HG03135 (cell line): ENCODE measurements around the gene MOCS3.

Experiments
- ATAC-seq: cut with Tn5 transposase; IDR thresholded peaks from one replicate; pipeline ENCODE4 v1.9.1; 2021; ENCODE audit warnings: mild to moderate bottlenecking, moderate library complexity; ENCODE audit not compliant: unreplicated experiment

MOCS3 gene

DNA sequence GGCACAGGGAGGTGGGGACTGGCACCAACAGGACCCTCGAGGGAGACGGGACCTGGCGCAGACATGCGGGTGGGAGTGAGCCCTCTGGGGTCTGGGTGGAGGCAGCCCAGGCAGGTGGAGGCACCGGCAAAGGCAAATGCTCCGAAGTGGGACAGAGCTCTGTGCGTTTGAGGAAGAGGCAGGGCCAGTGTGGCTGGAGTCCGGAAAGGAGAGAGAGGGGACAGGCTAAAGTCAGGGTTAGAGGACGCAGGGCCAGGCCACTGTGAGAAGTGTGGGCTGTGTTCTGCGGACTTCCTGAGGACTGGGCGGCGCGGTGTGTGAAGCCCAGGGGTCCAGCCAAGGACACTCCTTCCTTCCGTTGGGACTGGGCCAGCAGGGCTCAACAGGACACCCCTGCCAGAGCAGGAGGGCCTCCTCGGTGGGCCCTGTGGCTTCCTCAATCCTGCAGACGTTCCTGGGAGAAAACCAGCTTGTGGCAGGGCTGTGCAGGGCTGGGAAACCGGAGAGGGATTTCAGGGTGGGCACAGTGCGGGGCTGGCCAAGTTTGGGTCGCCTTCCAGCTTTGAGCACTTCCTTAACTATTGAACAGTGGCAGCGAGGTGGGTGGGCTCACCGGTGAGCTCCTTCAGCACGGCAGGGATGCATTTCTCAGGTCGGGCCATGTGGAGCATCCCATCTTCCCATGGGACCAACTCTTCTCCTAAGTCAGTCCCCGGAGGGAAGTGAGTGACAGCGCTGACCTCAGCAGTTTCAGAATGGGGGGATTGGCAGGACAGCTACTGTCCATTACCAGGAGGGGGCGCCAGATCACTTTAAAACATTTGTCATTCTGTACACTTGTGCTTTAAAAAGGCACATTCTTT is 22.5 kb downstream of the MOCS3 start:
- ATAC-seq, result no peak

GRCh38 chr20:50981714-50982048 is 23.1 kb downstream of the MOCS3 start:
- ATAC-seq, result no peak

- ATAC-seq, result no peak
Measured at GRCh38 chr20:50982363-50982762, 23.7 kb downstream of the MOCS3 start.

DNA sequence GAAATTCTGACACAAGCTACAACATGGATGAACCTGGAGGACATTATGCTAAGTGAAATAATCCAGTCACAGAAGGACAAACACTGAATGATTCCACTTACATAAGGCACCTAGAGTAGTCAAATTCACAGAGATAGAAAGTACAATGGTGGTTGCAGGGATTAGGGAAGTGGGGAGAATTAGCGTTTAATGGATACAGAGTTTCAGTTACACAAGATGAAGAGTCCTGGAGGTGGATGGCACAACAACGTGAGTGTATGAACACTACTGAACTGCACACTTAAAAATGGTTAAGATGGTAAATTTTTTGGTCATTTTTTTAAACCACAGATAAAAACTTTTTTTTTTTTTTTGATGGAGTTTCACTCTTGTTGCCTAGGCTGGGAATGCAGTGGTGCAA is 24.7 kb downstream of the MOCS3 start:
- ATAC-seq, result no peak

DNA sequence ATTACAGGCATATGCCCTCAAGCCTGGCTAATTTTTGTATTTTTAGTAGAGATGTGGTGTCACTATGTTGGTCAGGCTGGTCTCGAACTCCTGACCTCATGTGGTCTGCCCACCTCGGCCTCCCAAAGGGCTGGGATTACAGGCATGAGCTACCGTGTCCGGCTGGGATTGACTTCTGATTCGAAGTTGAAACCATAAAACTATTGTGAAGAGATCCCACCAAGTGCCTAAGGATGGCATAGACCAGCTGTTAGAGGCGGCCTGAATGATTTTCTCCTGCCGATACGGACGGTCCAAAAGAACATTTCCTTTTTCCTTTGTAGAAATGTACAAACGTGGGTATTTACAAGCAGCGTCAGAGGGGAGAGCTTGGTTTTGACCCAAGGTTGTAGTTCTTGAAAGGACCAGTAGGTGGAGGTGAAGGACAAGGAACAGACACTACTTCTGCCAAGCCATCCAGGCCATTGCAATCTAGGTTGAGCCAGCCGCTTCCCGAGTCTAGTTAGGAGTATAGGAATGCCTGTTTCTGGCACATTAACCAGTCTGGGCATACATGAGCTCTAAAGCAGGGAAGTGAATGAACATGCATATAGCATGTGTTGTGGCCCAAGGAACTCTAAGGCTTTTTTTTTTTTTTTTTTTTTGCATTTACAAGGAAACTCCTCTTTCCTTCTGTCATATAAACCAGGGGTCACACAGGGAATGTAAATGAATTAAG is 29.0 kb downstream of the MOCS3 start:
- no peak for ATAC-seq

DNA sequence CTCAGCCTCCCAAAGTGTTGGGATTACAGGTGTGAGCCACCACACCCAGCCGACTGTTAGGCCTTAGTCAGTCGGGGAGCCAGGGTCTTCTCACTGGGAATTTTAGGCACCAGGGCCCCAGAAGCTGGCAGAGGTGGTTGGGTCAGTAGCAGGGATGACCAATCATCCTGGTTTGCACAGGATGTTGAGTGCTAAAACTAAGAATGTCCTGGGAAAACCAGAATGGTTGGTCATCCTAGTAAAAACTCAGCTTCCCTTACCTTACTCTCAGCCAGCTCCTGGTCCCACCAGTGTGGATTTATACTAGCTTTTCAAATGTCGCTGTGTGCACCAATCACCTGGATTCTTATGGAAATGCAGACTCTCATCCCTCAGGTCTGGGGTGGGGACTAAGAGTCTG is 32.5 kb downstream of the MOCS3 start:
- no peak for ATAC-seq

DNA sequence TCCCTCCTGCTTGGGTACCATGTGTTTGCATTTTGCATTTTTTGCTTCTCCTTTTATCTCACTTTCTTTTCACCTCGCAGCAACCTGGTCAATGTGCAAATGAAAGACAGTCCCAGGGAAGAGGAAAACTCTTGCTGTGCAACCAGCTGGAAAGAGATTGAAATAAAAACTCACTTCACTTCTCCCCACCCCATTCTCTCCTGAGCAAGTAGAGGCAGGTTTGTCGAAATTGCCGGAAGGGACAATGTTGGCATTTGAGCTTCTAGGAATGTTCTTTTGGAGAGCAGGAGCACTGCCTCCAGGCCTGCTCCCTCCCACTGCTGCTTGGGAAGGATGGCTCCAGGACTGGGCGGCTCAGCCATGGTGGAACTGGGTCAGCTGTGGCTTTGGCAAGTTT is 33.7 kb downstream of the MOCS3 start:
- ATAC-seq, result no peak

GRCh38 chr20:50992733-50993457 is 34.3 kb downstream of the MOCS3 start:
- ATAC-seq, result peak; percentile 72

- ATAC-seq, result no peak
Measured at GRCh38 chr20:50993876-50994275, 35.3 kb downstream of the MOCS3 start.

GRCh38 chr20:50995506-50995905 is 36.9 kb downstream of the MOCS3 start:
- ATAC-seq, result no peak

GRCh38 chr20:50996901-50997865 is 38.6 kb downstream of the MOCS3 start:
- no peak for ATAC-seq

DNA sequence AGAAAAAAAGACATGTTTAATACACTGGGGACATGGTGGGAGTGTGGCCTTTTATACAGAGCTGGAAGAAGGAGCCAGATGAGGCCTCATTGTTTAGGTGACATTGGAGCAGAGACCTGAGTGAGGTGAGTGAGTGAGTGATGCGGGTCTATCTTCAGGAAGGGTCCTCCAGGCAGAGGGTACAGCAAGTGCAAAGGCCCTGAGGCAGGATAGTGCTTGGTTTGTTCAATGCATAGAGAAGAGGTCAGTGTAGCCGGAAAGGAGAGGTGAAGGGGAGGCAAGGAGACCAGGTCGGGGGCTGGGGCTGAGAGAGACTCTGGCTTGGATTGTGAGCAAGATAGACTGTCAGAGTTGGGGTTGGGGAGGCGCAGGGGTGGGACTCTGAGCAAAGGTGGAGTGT is 40.7 kb downstream of the MOCS3 start:
- ATAC-seq, result no peak

DNA sequence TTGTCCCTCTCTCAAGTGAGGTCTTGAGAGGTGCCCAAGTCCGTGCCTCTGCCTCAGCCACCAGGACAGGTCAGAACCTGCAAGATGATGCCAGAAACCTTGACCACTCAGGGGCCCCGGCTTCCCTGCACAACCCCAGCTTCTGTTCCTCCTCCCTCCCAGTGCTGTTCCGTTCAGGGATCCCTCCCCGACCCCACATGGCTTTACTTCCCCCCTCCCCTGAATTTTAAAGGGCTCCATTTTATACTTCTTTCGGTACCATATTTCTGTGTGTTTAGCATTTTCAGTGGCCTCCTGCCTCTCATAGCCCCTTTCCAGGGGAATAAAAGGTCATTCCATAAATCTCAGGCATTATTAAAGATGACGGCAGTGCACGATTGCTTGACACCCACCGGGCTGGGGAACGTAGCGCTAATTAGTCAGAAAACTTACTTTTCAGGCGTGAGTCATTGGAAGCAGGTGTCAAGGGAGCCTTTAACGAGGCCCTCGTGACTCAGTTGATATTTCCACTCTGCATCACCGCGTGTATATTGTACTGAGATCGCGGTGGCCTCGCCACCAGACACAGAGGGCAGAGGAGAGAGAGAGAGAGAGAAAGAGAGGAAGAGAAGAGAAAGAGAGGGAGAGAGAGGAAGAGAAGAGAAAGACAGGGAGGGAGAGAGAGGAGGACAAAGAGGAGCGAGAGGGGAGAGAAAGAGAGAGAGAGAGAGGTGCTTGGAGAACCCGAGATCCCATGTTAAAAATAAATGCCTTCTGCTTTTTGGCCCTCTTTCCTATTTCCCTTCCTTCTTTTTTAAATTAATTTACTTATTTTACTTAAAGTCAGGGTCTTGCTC is 43.0 kb downstream of the MOCS3 start:
- ATAC-seq, result no peak

DNA sequence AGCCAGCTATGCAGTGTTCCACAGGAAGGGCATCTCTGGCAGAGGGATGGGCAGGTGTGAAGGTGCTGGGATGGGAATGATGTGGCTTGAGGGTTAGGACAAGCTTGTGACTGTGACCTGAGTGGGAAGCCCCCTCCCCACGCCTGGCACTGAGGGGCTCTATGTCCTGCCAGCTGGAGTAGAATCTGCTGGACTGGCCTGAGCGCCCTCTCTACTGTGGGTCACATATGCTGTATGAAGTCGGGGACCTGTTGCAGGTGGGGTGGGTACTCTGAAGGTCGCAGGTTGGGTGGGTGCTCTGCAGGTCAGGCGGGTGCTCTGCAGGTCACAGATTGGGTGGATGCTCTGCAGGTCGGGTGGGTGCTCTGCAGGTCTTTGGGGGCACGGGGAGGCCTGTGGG is 44.0 kb downstream of the MOCS3 start:
- no peak for ATAC-seq

DNA sequence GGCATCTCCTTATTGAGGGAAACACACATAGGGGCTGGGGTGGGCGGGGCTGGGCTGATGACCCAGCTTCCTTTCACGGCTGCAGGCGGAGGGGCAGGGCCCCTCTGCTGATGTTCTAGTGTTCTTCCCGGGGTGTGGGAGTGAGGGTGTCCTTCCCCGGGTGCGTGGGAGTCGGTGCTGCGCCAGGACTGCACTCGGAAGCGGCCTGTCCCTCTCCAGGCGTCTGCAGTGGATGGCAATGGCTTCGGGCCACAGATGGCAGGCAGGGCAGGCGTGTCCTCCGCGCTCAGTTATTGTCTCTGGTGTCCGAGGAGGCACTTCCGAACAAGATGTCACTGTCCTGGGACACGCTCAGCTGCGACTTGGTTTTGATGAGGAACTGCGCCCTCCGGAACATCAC is 45.1 kb downstream of the MOCS3 start:
- no peak for ATAC-seq

DNA sequence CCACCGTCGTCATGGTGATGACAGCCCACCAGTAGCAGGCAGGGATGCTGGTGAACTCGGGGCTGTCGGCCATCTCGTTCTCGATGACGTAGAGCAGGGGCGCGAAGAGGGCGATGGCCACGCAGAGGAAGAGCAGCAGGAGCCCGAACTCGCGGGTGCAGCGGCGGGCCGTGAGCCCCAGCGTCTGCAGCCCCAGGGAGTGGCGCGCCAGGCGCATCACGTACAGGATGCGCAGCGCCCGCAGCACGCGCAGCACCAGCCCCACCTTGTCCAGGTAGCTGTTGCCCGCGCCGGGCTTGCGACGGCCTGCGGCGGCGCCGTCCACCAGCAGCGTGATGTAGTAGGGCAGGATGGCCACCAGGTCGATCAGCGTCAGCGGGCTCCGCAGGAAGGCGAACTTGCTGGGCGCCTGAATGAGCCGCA is 45.7 kb downstream of the MOCS3 start:
- no peak for ATAC-seq

- ATAC-seq, result no peak
Measured at GRCh38 chr20:51004781-51005180, 46.2 kb downstream of the MOCS3 start.

DNA sequence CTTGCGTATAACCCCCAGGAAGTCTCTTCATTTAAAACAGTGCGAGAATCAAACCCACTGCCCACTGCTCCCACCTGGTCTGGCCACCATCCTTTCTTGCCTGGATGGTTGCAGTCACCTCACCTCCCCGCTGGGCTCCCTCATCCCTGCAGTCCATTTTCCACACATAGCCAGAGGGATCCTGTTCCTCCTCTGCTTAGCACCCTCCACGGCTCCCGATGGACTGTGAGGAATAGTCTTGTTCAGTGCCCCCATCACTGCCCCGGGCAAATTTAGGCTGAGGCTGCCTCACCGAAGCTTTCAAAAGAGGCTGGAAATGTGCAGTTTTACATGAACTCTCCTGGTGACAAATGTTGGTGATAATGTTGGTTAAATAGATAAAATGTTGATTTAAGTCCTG is 46.6 kb downstream of the MOCS3 start:
- no peak for ATAC-seq

- no peak for ATAC-seq
Measured at GRCh38 chr20:51008718-51009117, 50.1 kb downstream of the MOCS3 start.
